Activated naive CD4-positive, alpha-beta T cell treated with anti-CD3 and anti-CD28 coated beads, Interleukin-2, amount 50 U/mL, for 16 hours (primary cell): ENCODE data around the gene ATG2B.
A peak's percentile ranks its signal among the peaks of the same experiment; 100 is the strongest.

Experiments used
- DNase-seq: peaks from one replicate; pipeline ENCODE4 v3.0.0-alpha.2; 2020

ATG2B gene

GRCh38 chr14:96303981-96304380, 59.2 kb downstream of the ATG2B start:
- no peak for DNase-seq

- no peak for DNase-seq
These were observed 63.7 kb downstream of the ATG2B start for GRCh38 chr14:96299441-96299840.

GRCh38 chr14:96297997-96298515, 65.1 kb downstream of the ATG2B start:
- DNase-seq: no peak

GRCh38 chr14:96297000-96297399, 66.1 kb downstream of the ATG2B start:
- DNase-seq: no peak

GRCh38 chr14:96294246-96294645, 68.9 kb downstream of the ATG2B start:
- no peak for DNase-seq

- DNase-seq: no peak
These were observed 75.3 kb downstream of the ATG2B start for GRCh38 chr14:96287856-96288255.

- DNase-seq: no peak
These were observed 76.9 kb downstream of the ATG2B start for GRCh38 chr14:96286251-96286650.

- DNase-seq: no peak
These were observed 77.5 kb downstream of the ATG2B start for GRCh38 chr14:96285667-96286066.

- DNase-seq: no peak
These were observed 78.7 kb downstream of the ATG2B start for GRCh38 chr14:96284430-96284829.

- DNase-seq: no peak
These were observed 79.1 kb downstream of the ATG2B start for GRCh38 chr14:96284008-96284407.

- DNase-seq: no peak
These were observed 81.7 kb downstream of the ATG2B start for GRCh38 chr14:96281486-96281885.

- no peak for DNase-seq
These were observed 83.0 kb downstream of the ATG2B start for GRCh38 chr14:96280104-96280503.

GRCh38 chr14:96279564-96279963, 83.6 kb downstream of the ATG2B start:
- DNase-seq: no peak

GRCh38 chr14:96277890-96278289, 85.3 kb downstream of the ATG2B start:
- no peak for DNase-seq

GRCh38 chr14:96275177-96276112, 87.7 kb downstream of the ATG2B start:
- DNase-seq: peak; percentile 74

GRCh38 chr14:96274543-96274942, 88.6 kb downstream of the ATG2B start:
- no peak for DNase-seq

- no peak for DNase-seq
These were observed 89.0 kb downstream of the ATG2B start for GRCh38 chr14:96274122-96274521.

- DNase-seq: no peak
These were observed 89.5 kb downstream of the ATG2B start for GRCh38 chr14:96273629-96274028.

- DNase-seq: no peak
These were observed 90.2 kb downstream of the ATG2B start for GRCh38 chr14:96272777-96273473.

GRCh38 chr14:96271421-96271762, 91.7 kb downstream of the ATG2B start:
- DNase-seq: no peak

GRCh38 chr14:96270565-96271420, 92.3 kb downstream of the ATG2B start:
- no peak for DNase-seq

GRCh38 chr14:96269359-96269710, 93.8 kb downstream of the ATG2B start:
- DNase-seq: no peak
